H1 (cell line): ENCODE results near the gene ING4. TPM values are rescaled to one million over a fixed set of nuclear protein-coding genes. Genes with fewer than 3 reads are reported as not detected.

Experiments used
- HDAC2 ChIP-seq, 2 experiments: fragments of 300-600 bp in 1 of 2; sonication (generic) in 1 of 2; IDR thresholded peaks; 2 replicates each; pipeline ENCODE4 v1.6.1; 2011 to 2012; ENCODE audit warnings: low read depth in 2 of 2, low read length in 2 of 2, mild to moderate bottlenecking in 2 of 2, moderate library complexity in 2 of 2, borderline replicate concordance in 1 of 2, inconsistent platforms in 1 of 2
- polyA plus RNA-seq, 7 experiments: library from polyadenylated mRNA; depleted of rRNA in 3 of 7; stranded (reverse) in 5 of 7; unstranded in 2 of 7; fragments of >200 nt in 5 of 7; fragments of 200-250 nt in 2 of 7; gene quantifications; 1 replicate in 5 of 7; 2 replicates in 1 of 7; 4 replicates in 1 of 7; pipeline versions ENCODE4 v1.2.1 to v1.2.3, GENCODE V29; 2011 to 2013; ENCODE audit warnings: missing spikeins in 2 of 7, mixed read lengths in 2 of 7
- total RNA-seq: library from RNA; stranded (reverse); fragmentation: NEBNext Ultra II Directional; extraction: Animal tissue kit (Norgen Biotek cat#: 25700); gene quantifications from 2 replicates; pipeline ENCODE4 v1.2.1, GENCODE V29; 2021

Gene ING4
- total and polyA plus RNA-seq, 2 of the 8 experiments (the other 6 are each of a cell fraction or from before 2014, with no cell fraction given), result 22.9 to 28.6 TPM

DNA sequence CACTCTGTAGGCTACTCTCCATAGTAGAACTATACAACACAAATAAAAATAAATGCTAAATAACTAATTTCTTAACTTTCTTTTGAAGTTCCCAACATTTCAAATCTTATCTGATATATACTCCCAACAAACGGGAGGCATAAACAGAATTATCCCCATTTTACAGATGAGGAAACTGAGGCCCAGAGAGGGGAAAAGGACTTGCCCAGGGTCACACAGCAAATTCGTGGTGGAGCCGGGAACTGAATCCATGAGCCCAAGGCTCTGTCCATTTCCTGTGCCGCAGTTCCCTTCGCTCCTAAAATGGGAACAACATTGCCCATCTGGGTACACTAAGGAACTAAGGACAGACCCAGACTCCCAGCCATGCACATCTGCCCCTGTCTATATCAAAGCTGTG lies 14.0 kb upstream of the ING4 start (continued):
- TF ChIP-seq HDAC2 (IDR thresholded peaks at IDR 0.05; ENCODE audit: borderline replicate concordance in 1 of 2, low read depth in 2 of 2, low read length in 2 of 2), result no peak
